ENCODE data around the gene AUNIP. TPM values are rescaled to one million over a fixed set of nuclear protein-coding genes. Genes with fewer than 3 reads are reported as not detected.

AUNIP gene
- total RNA-seq, 5 donors from 2014 or later (not counting 1 experiment from before 2014, with no cell fraction given) = 0.20 to 0.35 TPM; not detected in 3

GRCh38 chr1:25816112-25816718, 43.0 kb downstream of the AUNIP start:
- Histone ChIP-seq H3K4me1 (ENCODE audit: control insufficient read depth in 1 of 2, extremely low read depth in 1 of 2, insufficient read depth in 2 of 2, low read length in 2 of 2) (peaks cover 10 to 37% of the 10 kb centered on the region in 2 experiments), H3K36me3 (ENCODE audit: control insufficient read depth in 2 of 2, extremely low read depth in 1 of 2, insufficient read depth in 1 of 2, low read length in 1 of 2) (peaks cover 9 to 17% of the 10 kb centered on the region in 2 donors), H3K27me3 (replicated peaks in 1 of 2; ENCODE audit: control insufficient read depth in 2 of 2, extremely low read depth in 1 of 2, insufficient read depth in 2 of 2, low read length in 1 of 2) (no peaks in the 10 kb centered on the region), H3K27ac (ENCODE audit: low read length) (no peak overlapping the region), H3K4me3 (ENCODE audit: control insufficient read depth in 1 of 2, extremely low read depth in 1 of 2, low read length in 1 of 2) (no peak overlapping the region), H3K9me3 (no peaks in the 10 kb centered on the region)
- Mint-ChIP-seq H3K27ac (peak overlapping the region; percentile 61 to 94), H3K27me3 (no peaks in the 10 kb centered on the region), H3K36me3 (peaks cover 12% of the 10 kb centered on the region), H3K4me3 (no peak overlapping the region), H3K4me1 (peaks cover 21 to 34% (median 27%) of the 10 kb centered on the region in 3 donors), H3K9me3 (no peaks in the 10 kb centered on the region)
- ATAC-seq (replicated peaks in 1 of 4) = no peak
- peak in 1 of 35 experiments; percentile 8 for DNase-seq
- WGBS (ENCODE audit: insufficient coverage) = 98% methylated on average over 9 of the region's 15 CpGs
- ChIA-PET POLR2A (no interaction called here), CTCF (no interaction called here)

GRCh38 chr1:25815208-25816111, 43.8 kb downstream of the AUNIP start:
- Mint-ChIP-seq H3K27ac (peak overlapping the region in 1 of 2 donors; percentile 39), H3K27me3 (no peaks in the 10 kb centered on the region), H3K9me3 (no peaks in the 10 kb centered on the region), H3K4me1 (peaks cover 20 to 32% (median 27%) of the 10 kb centered on the region in 3 donors), H3K36me3 (peaks cover 12% of the 10 kb centered on the region), H3K4me3 (no peak overlapping the region)
- Histone ChIP-seq H3K27me3 (replicated peaks in 1 of 2; ENCODE audit: control insufficient read depth in 2 of 2, extremely low read depth in 1 of 2, insufficient read depth in 2 of 2, low read length in 1 of 2) (no peaks in the 10 kb centered on the region), H3K27ac (ENCODE audit: low read length) (no peak overlapping the region), H3K36me3 (ENCODE audit: control insufficient read depth in 2 of 2, extremely low read depth in 1 of 2, insufficient read depth in 1 of 2, low read length in 1 of 2) (peaks cover 9 to 17% of the 10 kb centered on the region in 2 donors), H3K4me1 (ENCODE audit: control insufficient read depth in 1 of 2, extremely low read depth in 1 of 2, insufficient read depth in 2 of 2, low read length in 2 of 2) (peaks cover 6 to 36% of the 10 kb centered on the region in 2 experiments), H3K4me3 (ENCODE audit: control insufficient read depth in 1 of 2, extremely low read depth in 1 of 2, low read length in 1 of 2) (no peak overlapping the region), H3K9me3 (no peaks in the 10 kb centered on the region)
- ChIA-PET POLR2A (no interaction called here), CTCF (interaction anchor here in 1 of 2 donors (0.6 kb wide), 1 partner anchor 581 kb away, joined by 7 read pairs; no protein-coding TSS in a partner anchor)
- DNase-seq (no peak), ATAC-seq (replicated peaks in 1 of 4) (no peak)
- WGBS (ENCODE audit: insufficient coverage) = 92% methylated on average over 17 of the region's 24 CpGs

DNA sequence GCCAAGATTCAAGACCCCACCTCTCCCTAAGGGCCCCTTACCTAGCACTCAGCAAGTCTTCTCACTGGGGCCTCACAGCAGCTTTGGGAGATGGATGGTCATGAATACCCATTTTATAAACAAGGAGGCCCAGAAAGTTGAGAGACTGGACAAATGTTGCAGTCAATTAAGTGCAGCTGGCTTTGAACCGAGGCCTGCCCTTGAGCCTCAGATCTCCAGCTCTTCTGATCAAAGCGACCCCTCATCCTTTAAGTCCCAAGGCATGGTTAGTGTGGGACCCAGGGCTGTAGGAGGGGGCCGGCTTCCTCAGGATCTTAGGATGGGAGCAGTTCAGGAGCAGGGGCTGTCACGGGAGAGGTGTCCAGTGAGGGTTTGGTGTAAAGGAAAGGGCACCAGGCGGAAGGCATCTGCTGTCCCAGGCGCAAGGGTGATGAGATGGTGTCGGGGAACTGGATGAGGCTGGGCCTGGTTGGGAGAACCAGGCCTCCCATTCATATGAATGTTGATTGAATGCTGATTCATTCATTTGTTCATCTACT, 44.6 kb downstream of the AUNIP start:
- Mint-ChIP-seq H3K36me3 (peaks cover 12% of the 10 kb centered on the region), H3K9me3 (no peaks in the 10 kb centered on the region), H3K4me3 (no peak overlapping the region), H3K27ac (no peak overlapping the region), H3K27me3 (no peaks in the 10 kb centered on the region), H3K4me1 (peaks cover 22 to 32% (median 27%) of the 10 kb centered on the region in 3 donors)
- DNase-seq = no peak
- Histone ChIP-seq H3K4me1 (ENCODE audit: control insufficient read depth in 1 of 2, extremely low read depth in 1 of 2, insufficient read depth in 2 of 2, low read length in 2 of 2) (peaks cover 6 to 37% of the 10 kb centered on the region in 2 experiments), H3K27ac (ENCODE audit: low read length) (no peak overlapping the region), H3K27me3 (replicated peaks in 1 of 2; ENCODE audit: control insufficient read depth in 2 of 2, extremely low read depth in 1 of 2, insufficient read depth in 2 of 2, low read length in 1 of 2) (no peaks in the 10 kb centered on the region), H3K9me3 (no peaks in the 10 kb centered on the region), H3K4me3 (ENCODE audit: control insufficient read depth in 1 of 2, extremely low read depth in 1 of 2, low read length in 1 of 2) (no peak overlapping the region), H3K36me3 (ENCODE audit: control insufficient read depth in 2 of 2, extremely low read depth in 1 of 2, insufficient read depth in 1 of 2, low read length in 1 of 2) (peaks cover 17 to 21% of the 10 kb centered on the region in 2 donors)
- CTCF ChIA-PET = interaction anchor here in 1 of 2 donors (0.6 kb wide), 1 partner anchor 582 kb away, joined by 7 read pairs; no protein-coding TSS in a partner anchor
- WGBS (ENCODE audit: insufficient coverage) = 100% methylated on average over 2 of the region's 7 CpGs
- no peak for ATAC-seq (replicated peaks in 1 of 4)
- POLR2A ChIA-PET = no interaction called here

DNA sequence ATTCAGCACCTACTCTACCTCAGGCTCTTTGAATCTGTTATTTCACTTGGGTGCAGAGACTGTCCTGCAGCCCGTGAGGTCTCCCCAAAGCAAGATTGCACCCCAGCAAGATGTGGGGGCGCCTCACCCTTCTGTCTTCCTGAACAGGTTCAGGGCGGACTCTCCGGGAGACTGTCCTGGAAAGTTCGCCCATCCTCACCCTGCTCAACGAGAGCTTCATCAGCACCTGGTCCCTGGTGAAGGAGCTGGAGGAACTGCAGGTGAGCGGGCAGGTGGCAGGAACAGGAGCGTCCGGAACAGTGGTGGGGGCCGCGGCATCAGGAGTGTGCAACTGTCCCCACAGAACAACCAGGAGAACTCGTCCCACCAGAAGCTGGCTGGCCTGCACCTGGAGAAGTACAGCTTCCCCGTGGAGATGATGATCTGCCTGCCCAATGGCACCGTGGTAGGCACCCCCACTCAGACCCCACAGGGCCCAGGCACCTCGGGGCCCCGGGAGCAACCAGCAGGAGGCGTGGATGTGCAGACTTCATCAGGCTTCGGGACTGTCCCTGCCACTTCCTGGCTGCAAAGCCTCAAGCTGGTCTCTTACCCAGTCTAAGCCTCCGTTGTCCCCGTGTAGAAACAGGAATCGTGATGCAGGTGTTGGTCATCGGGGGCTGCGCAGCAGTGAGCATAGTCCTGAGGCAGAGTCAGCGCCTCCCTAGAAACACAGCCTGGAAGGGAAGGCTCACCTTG, 45.4 kb downstream of the AUNIP start:
- Histone ChIP-seq H3K9me3 (no peaks in the 10 kb centered on the region), H3K4me1 (ENCODE audit: control insufficient read depth in 1 of 2, extremely low read depth in 1 of 2, insufficient read depth in 2 of 2, low read length in 2 of 2) (peaks cover 3 to 31% of the 10 kb centered on the region in 2 experiments), H3K36me3 (ENCODE audit: control insufficient read depth in 2 of 2, extremely low read depth in 1 of 2, insufficient read depth in 1 of 2, low read length in 1 of 2) (peaks cover 18 to 26% of the 10 kb centered on the region in 2 donors), H3K4me3 (ENCODE audit: control insufficient read depth in 1 of 2, extremely low read depth in 1 of 2, low read length in 1 of 2) (no peak overlapping the region), H3K27ac (ENCODE audit: low read length) (no peak overlapping the region), H3K27me3 (replicated peaks in 1 of 2; ENCODE audit: control insufficient read depth in 2 of 2, extremely low read depth in 1 of 2, insufficient read depth in 2 of 2, low read length in 1 of 2) (no peaks in the 10 kb centered on the region)
- DNase-seq = no peak
- ChIA-PET POLR2A (interaction anchor here in 1 of 2 donors (0.5 kb wide), 1 partner anchor 197 kb away, joined by 5 read pairs; the partner anchor contains the start of gene MAN1C1), CTCF (interaction anchor here in 1 of 2 donors (0.5 kb wide), 1 partner anchor 64 kb away, joined by 3 read pairs; no protein-coding TSS in a partner anchor)
- Mint-ChIP-seq H3K36me3 (peaks cover 12% of the 10 kb centered on the region), H3K4me3 (no peak overlapping the region), H3K27me3 (no peaks in the 10 kb centered on the region), H3K9me3 (no peaks in the 10 kb centered on the region), H3K27ac (no peak overlapping the region), H3K4me1 (peaks cover 20 to 28% (median 21%) of the 10 kb centered on the region in 3 donors)
- ATAC-seq (replicated peaks in 1 of 4) = no peak
- WGBS (ENCODE audit: insufficient coverage) = 87% methylated on average over 24 of the region's 24 CpGs

- Mint-ChIP-seq H3K36me3 (peaks cover 12% of the 10 kb centered on the region), H3K4me3 (no peak overlapping the region), H3K9me3 (no peaks in the 10 kb centered on the region), H3K27me3 (no peaks in the 10 kb centered on the region), H3K4me1 (peaks cover 12 to 21% (median 14%) of the 10 kb centered on the region in 3 donors), H3K27ac (no peak overlapping the region)
- ATAC-seq (replicated peaks in 1 of 4) (no peak), DNase-seq (no peak)
- 65% methylated on average over 8 of the region's 11 CpGs for WGBS (ENCODE audit: insufficient coverage)
- CTCF ChIA-PET = interaction anchor here (0.5 to 0.6 kb wide), 2 partner anchors 64 to 247 kb away, joined by 3 read pairs; no protein-coding TSS in a partner anchor
- no peaks in the 10 kb centered on the region for H3K27me3 ChIP-seq (replicated peaks in 1 of 2; ENCODE audit: control insufficient read depth in 2 of 2, extremely low read depth in 1 of 2, insufficient read depth in 2 of 2, low read length in 1 of 2)
- peaks cover 23 to 29% of the 10 kb centered on the region in 2 donors for H3K36me3 ChIP-seq (ENCODE audit: control insufficient read depth in 2 of 2, extremely low read depth in 1 of 2, insufficient read depth in 1 of 2, low read length in 1 of 2)
- H3K27ac ChIP-seq (ENCODE audit: low read length) = no peak overlapping the region
- no peak overlapping the region for H3K4me3 ChIP-seq (ENCODE audit: control insufficient read depth in 1 of 2, extremely low read depth in 1 of 2, low read length in 1 of 2)
- POLR2A ChIA-PET = interaction anchor here in 1 of 2 donors (0.5 kb wide), 1 partner anchor 196 kb away, joined by 5 read pairs; the partner anchor contains the start of gene MAN1C1
- H3K9me3 ChIP-seq = no peaks in the 10 kb centered on the region
- peaks cover 3 to 25% of the 10 kb centered on the region in 2 experiments for H3K4me1 ChIP-seq (ENCODE audit: control insufficient read depth in 1 of 2, extremely low read depth in 1 of 2, insufficient read depth in 2 of 2, low read length in 2 of 2)
These were observed 46.1 kb downstream of the AUNIP start for GRCh38 chr1:25813071-25813733.
